ENCODE measurements around the gene TBC1D26.
"Not testable (repeated sequence)": the region's sequence is repeated elsewhere in the genome, so short reads cannot be mapped to it uniquely, and the experiment has no call there.

GRCh38 chr17:15704813-15705212, 27.3 kb upstream of the TBC1D26 start:
- TF ChIP-seq CTCF, POLR2A, EP300, POLR2AphosphoS5 (IDR thresholded peaks at IDR 0.05): not testable (repeated sequence)

Data from suprapubic skin (tissue), 4 donors.